Activated CD8-positive, alpha-beta memory T cell treated with anti-CD3 and anti-CD28 coated beads for 4 hours (primary cell): ENCODE data around the gene CACNG5.

ENCODE experiments used
- DNase-seq, 2 donors: peaks; one replicate each; pipeline ENCODE4 v3.0.0-alpha.2; 2020; ENCODE audit warnings: low read depth in 2 of 2

CACNG5 gene

DNA sequence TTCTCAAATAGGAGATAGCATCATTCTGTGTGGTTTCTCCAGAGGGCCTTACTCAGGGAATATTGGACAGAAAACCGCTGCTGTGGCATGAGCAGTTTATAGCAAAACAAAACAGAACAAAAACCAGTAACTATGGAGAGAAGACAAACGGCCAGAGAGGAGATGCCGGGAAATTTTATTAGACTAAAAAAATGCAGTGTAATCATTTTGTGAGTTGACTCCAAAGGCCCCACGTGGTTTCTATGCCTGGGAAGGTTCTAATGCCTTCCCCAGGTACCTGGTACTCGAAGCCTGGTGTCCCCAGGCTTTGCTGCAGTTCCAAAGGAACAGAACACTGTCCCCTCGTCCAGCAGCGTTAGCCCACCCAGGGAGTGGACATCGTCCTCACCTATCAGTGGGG, 12.9 kb upstream of the CACNG5 start:
- no peak for DNase-seq

DNA sequence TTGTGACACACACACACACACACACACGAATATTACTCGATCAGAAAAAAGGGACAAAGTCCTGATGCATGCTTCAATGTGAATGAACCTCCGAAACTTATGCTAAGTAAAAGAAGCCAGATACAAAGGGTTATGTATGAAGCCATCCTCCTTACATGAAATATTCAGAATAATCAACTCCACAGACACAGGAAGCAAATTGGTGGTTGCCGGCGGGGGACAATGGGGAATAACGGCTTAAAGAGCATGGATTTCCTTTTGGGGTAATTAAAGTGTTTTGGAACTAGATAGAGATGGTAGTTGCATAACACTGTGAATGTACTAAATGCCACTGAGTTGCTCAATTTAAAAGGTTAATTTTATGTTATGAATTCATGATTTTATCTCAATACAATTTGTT, 8.1 kb upstream of the CACNG5 start:
- DNase-seq: no peak

DNA sequence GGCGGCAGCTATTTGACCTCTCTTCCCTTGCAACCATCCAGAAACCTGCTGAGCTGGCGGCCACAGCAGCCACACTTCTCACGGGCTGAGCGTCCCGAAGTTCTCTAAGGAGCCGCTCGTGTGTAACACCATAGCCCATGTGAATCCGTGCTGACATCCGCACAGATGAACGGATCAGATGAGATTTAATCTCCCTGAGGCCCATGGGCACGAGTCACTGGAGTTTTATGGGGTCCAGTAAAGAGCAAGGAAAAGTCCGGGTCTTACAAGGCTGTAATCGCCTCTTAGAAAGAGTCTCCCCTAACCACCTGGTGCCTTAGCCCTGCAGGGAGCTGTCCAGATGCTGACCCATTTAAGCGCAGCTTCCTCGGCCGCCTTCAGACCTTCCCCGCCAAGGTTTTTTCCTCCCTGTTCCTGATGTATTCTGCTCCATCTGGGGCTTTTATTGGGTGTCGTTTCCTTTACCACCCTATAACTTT, 5.5 kb upstream of the CACNG5 start:
- DNase-seq: no peak

DNA sequence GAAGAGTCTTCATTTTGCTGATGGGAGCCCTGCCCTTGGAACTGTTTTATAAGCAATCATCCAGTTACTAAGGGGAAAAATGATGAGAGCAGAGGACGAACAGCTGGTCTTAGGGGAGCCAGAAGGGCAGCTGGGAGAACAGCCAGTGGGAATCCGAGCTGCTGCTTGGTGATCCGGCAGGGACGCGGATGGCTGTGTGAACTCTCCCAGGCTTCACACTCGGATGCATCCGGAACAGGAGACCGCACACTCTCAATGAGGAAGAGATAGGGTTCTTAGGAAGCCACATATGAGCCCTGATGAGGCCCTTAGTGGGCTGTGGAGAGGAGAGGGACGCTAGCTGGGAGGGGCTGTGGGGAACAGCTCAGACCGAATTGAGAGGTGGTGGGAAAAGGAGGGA, 5.0 kb upstream of the CACNG5 start:
- no peak for DNase-seq

DNA sequence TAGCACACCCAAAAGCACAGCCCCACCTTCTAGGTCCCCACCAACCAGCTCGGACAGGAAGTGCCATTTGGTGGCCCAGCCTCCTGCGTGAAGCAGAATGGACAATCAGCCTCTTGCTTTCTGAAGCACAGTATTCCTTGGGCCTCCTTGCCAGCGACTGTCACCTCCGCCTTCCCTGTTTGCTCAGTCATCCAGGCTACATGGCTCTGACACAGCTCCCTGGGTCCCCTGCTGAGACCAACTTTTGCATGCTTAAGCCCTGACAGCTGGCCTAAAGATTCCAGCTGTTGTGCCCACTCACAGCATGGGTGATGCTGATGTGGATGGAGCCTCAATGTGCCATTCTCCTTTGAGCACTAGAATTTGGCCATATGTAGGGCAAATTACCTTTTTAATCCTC, 4.5 kb upstream of the CACNG5 start:
- DNase-seq: no peak

DNA sequence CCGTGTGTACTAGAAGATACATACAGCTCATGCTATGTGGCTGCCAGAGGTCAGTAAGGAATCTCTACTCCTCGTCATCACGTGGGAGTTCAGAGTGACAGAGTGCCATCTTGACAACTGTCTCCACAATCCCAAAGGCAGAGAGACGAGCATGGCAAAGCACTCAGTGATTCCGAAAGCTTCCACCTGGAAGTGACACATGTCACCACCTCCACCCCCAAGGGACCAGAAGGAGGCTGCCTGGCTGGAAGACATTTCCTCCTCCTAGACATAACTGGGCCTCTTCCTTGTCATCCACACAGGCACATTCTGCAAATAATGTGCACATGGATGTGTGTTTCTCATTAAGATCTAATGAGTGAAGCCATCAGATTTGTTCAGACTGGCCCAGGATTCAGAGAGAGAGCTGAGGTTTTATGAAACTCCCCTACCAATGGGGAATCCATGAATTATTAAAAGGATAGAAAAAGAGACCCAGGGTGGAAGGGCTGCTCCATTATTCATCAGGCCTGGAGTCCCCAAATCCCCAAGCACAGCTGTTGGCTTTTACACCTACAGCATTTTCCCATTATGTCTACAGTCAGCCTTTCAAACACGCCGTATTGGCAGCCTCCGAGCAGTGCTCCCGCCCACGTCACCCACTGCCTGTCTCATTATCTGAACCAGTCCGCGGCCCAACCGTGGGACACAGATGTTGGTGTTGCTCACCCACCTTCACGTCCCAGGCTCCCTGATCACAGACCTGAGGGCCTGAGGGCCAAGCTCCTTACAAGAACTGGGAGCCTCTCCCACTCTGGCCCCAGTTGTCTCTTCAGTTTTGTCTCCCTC, 3.3 kb upstream of the CACNG5 start:
- no peak for DNase-seq

DNA sequence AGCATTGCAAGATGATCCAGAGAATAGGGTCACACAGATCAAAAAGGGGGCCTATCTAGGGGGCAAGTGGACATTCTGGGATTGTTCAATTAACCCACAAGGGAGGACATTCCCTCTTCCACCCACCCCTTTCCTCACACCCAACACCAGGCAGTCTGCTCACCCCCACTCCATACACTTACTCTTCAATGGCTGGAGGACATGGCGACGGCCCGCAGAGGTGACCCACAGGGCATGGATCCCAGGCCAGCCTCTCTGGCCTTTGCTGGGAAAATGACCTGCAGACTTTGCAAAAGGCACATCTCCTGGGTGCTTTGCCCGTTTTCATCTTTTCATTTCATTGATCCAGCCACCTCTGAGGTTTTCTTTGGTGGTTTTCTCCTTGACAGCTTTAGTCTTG, 1.7 kb upstream of the CACNG5 start:
- DNase-seq: no peak

DNA sequence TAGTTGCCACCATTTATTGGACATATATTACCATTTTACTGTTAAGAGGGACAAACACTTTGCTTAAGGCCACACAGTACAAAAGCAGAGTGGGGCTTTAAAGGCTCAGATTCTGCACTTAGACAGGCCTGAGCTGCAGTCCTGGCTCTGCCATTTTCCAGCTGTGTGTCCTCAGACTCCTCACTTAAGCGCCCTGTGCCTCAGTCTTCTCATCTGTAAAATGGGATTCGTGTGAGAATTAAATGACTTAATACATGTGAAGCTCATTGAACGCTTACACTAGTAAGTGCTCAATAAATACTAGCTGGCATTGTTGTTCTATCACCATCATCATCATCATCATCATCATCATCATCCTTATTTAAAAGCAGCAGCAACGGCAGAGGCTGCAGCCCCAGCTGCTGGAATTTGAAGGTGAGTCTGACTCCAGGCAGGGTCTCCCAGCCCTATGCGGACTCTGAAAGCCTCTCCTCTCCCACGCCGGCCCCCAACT, 445 bp upstream of the CACNG5 start:
- DNase-seq: no peak

DNA sequence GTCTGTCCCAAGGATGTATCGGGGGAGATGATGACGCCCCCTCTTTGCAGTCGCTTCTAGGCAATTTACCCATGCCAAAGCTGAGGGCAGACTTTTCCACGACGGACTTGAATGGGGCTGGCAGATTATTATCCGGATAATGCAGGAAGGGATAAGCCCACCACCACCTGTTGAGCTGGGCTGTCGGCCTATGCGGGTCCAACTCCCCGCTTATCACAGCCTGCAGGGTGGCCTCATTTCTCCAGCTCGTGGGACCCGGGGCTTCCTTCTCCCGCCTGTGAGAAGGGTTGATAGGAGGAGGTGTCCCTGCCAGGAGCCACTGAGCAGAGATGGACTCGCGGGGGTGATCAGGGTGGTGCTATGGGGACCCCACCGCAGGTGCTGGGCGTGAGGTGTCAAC, 559 bp downstream of the CACNG5 start:
- DNase-seq: no peak

DNA sequence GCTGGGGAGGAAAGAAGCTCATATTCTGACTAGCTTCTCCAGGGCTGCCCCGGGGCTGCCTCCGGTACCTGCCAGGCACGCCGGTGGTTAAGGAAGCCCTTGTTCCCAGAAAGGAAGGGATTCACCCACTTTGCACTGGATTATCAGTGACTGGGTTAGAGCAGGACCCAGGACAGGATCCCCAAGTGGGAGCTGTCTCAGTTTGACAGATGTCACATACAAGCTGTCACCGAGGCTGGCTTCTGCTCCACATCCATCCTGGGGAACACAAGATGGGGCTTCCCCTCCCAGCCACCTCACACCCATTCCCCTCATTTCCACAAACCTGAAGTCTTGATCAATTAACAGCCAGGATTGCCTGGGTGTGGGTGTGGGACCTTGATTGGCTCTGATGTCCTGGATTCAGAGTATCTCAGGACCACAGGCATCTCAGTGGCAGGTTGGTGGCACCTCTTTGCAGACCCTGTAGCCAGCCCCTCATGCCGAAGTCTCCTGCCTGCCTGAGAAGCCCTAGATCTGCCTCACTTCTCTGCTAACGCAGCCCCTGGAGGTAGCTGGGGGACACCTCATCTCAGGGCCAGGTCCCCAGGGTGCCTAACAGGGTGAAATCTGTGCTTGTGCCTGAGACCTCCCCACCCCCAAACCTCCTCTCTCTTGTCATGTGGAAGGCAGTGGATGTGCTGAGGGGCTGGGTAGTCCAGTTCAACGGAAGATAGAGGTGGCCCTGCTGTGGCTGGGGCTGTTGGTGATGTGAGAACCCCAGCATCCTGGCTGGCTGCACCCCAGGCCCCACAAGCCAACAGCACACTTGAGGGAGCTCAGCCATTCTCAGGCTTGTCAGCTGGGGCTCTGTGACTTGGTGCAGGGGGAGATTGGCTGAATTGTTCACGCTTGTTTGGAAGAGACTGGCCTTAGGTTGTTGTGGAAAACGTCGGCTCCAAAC, 1.4 kb downstream of the CACNG5 start:
- no peak for DNase-seq

DNA sequence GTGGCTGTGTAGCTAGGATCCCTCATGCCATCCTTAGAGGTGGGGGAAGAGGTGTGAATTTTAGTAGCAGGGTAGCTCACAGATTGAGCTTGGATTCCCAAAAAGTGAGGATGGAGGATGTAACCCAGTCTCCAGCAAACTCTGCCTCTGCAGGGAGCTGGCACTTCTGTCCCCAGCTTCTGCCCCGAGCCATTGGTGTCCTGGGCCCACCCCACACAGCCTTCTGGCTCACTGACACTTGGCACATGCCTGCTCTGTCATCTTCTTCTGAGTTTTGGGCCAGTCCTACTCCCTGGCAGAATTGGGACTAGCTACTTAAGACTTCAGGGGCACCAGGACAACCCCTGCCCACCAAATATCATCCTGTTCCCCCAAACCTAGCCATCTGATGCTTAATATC, 2.3 kb downstream of the CACNG5 start:
- no peak for DNase-seq

DNA sequence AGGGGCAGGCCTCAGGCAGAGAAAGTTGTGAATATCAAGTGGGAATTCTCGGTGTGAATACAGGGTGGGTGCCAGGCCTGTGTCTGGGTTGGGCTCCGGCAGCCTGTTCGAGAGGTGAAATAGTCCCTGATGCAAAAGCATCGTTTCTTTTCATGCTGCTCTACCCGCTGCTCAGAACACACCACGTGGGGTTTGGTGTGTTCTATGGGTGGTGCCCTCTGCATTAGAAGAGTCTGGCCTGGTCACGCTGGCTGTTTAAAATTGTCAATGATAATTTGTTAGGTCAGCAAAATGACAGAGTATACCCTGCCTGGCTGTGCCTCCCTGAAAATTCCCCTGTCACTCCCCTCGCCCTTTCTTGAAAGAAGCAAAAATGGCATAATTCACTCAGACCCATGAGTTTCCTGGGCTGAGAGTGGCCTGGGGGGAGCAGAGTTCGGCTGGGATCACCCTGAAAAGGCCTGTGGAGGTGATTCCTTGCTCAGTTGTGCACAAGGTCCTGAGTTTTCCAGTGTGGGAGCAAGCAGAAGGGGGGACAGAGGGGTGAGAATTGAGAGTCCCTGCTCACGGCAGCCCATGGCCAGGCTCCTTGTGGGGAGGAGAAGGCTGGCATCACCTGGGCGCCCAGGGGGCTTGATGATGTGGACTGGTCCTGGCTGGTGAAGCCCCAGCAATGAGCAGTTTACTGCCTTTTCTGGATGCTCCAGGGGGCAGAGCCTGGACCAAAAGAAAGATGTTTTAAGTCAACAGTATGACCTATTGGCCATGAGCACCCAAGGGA, 3.2 kb downstream of the CACNG5 start:
- no peak for DNase-seq

DNA sequence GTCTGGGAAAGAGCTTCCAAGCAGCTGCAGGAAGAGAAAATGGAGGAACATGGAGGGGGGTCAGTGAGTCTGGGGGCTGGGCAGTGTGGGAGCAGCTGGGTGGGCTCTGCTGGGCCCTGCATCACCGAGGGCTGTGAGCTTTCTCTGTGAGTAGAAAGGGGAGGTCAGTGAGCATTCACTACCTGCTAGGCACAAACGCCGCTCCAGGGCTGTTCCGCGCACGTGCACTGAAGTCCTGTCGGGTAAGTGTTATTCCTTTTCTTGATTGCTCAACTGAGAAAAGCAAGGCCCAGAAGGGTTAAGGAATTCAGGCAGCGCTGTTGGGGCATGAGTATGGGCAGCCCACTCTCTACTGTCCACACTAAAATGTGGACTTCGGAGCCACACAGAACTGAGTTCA, 4.7 kb downstream of the CACNG5 start:
- no peak for DNase-seq

DNA sequence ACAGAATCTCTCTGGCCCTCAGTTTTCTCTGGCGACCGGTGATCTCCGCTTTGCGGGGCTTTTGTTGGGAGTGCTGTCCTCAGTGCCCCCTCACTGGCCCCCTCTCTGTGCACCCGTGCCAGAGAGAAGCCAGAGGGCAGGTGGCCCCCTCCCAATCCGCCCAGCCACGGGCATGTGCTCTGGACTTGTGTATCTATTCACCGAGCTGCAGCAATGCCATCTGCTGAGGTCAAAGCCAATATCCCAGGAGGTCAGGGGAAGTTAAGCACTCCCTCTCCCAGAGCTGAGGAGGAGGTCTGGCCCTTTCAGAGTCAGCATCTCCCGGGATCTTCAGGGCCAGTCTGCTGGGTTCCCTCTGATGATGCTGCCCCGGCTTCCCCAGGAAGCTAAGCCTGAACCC, 5.1 kb downstream of the CACNG5 start:
- DNase-seq: no peak

DNA sequence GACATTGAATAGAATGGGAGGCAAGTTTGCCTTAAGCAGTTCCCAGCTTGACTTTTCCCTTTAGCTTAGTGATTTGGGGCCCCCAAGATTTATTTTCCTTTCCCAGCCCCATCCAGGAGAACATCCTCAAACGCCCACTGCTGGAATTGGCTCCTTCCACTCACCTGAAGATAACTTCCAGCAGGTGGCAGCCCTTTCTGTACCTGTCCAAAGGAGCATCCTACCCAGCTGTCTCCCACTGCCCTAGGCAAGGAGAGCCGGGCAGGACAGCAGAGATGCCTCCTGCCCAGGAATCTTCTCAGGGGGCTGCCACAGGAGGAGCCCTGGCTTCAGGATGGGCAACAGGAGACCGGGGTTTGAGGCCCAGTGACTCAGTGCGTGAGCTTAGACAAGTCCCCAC, 6.4 kb downstream of the CACNG5 start:
- DNase-seq: no peak

DNA sequence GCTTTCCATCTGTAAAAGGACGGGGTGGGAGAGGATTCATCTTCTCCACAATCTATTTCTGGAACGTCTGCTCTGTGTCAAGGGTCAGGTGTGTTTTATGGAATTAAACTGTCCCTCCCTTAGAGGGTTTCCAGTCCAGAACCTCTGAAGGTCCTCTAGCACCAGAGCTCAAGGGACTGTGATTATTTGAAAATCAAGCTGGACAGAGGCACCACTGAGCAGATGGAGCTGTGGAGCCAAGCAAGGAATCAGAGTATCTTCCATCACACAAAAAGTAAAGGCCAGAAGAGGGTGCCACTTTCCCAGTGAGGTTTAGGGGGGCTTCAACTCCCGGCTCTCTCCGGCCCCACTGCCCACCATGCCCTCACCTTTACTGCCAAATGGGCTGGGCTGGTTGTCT, 6.8 kb downstream of the CACNG5 start:
- DNase-seq: no peak

DNA sequence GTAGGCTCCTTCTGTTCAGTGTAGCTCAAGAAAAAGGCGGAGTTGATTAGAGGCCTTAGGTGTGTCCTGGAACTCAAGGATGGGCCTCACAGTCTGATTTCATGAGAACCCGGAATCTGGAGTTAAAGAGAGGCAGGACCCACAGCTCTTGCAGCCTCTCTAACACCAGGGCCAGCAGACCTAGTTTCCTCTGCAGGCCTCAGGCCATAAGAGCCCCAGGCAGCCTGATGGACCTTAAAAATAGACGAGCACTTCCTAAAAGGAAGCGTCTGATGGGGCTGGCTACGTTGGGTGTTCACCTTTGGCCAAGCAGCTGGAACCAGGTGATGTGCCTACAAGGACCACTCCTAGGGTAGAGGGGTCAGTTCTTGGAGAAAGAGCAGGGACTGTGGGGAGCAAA, 7.6 kb downstream of the CACNG5 start:
- no peak for DNase-seq

DNA sequence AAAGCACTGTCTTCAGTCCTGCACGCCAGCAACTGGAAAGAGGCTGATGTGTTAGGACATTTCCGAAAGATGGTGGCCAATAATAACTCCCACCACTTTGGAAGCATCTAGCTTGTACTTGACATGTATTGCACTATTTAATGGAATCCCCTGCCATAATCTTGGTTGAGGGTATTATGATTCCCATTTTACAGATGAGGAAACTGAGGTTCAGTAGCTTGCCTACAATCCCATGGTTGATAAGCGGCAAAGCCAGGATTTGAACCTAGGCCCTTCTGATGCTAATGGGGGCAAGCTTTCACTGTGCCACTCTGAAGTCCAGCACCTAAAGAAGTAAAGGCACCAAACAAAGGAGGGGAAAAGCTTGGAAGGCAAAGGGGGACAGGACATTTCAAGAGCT, 8.0 kb downstream of the CACNG5 start:
- no peak for DNase-seq

DNA sequence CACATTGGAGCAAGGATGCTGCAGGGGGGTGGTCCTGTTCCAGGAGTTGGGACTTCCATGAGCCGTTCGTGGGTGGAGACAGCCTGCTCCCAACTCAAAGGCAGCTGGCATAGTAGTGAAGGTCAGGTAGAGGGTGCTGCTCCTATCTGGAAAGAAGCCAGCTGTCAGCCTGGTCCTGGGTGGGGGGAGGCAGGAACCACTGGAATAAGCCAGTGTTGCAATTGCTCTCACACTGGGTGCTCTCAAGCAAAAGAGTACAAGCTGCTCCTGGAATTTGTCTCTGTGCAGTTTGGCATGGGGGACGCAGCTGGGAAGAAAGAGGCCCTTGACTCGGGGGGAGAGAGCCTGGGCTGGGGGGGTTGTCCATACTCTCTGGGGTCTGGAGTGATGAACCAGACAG, 8.7 kb downstream of the CACNG5 start:
- DNase-seq: no peak

DNA sequence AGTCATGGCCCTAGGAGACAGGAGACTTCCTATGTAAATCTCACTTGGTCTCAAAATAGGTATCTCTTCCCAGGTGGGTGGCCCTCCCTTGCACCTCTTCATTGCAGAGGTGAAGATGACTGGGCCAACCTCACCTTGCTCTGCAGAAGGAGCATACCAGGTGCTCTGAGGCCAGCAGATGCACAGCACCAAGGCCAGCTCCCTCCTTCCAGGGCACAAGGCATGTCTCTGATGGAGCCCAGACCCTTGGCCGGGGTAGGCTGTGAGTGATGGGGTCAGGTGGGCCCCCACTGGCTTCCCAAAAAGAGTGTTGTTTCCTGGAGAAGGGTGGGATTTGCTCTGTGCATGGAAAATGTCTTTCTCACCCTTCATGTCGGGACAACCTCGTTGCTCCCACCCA, 12.8 kb downstream of the CACNG5 start:
- no peak for DNase-seq

DNA sequence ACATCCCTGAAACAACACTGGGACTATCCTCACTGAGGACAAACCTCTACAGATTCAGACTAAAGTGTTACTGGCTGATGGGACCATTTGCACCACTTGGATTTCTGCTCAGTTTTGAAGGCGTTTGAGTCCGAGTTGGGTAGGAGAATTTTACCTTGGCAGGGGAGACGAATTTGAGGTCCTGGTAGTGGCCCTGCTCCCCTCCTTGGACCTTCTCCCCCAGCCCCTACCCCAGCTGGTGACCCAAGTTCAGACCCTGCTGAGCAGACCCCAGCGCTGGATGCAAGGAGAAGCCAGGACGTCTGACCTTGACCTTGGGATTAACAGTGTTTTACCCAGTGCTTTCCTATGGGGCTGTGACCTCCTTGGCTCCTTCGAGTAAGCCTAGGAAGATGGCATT, 13.6 kb downstream of the CACNG5 start:
- DNase-seq: no peak
